ENCODE data around the gene ARHGAP25.

ARHGAP25 gene

GRCh38 chr2:68710336-68710735 lies 24.3 kb upstream of the ARHGAP25 start:
- H3K27ac ChIP-seq (ENCODE audit: poor library complexity, severe bottlenecking): no peak overlapping the region
- H3K4me1 ChIP-seq (ENCODE audit: insufficient read depth, poor library complexity, severe bottlenecking): no peaks in the 10 kb centered on the region
- DNase-seq (ENCODE audit: low spot score) (no peak), ATAC-seq (ENCODE audit: low read depth) (no peak)
- no peaks in the 10 kb centered on the region for H3K9me3 ChIP-seq (ENCODE audit: severe bottlenecking)
- H3K27me3 ChIP-seq (ENCODE audit: insufficient read depth, poor library complexity, severe bottlenecking): no peaks in the 10 kb centered on the region
- H3K36me3 ChIP-seq (ENCODE audit: low read depth): no peaks in the 10 kb centered on the region
- no peak overlapping the region for H3K4me3 ChIP-seq (ENCODE audit: severe bottlenecking)
- no peak for TF ChIP-seq CTCF (IDR thresholded peaks at IDR 0.05; ENCODE audit: poor library complexity, severe bottlenecking)

- Histone ChIP-seq H3K27ac (ENCODE audit: poor library complexity, severe bottlenecking) (no peak overlapping the region), H3K9me3 (ENCODE audit: severe bottlenecking) (no peaks in the 10 kb centered on the region), H3K4me3 (ENCODE audit: severe bottlenecking) (no peak overlapping the region), H3K27me3 (ENCODE audit: insufficient read depth, poor library complexity, severe bottlenecking) (no peaks in the 10 kb centered on the region), H3K4me1 (ENCODE audit: insufficient read depth, poor library complexity, severe bottlenecking) (no peaks in the 10 kb centered on the region), H3K36me3 (ENCODE audit: low read depth) (no peaks in the 10 kb centered on the region)
- DNase-seq (ENCODE audit: low spot score): no peak
- ATAC-seq (ENCODE audit: low read depth): no peak
- TF ChIP-seq CTCF (IDR thresholded peaks at IDR 0.05; ENCODE audit: poor library complexity, severe bottlenecking): no peak
Observed at GRCh38 chr2:68710756-68711155, 23.9 kb upstream of the ARHGAP25 start.

DNA sequence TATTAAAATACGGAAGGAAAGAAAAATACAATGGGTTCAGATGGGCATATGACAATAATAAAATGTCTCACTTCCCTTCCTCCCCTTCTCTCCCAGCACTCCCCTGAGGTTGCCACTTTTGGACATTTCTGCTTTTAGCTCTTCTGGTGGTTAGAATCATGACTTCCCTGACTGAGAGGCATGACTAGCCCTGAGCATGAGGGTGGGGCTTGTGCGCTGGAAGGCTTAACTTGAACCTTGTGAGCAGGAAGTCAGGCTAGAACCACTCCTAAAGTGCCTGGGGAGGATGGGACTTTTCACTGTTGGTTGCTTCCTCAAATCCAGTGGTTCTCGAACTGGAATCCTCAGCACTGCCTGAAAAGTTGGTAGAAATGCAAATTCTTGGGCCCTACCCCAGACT lies 19.7 kb upstream of the ARHGAP25 start:
- H3K27me3 ChIP-seq (ENCODE audit: insufficient read depth, poor library complexity, severe bottlenecking): no peaks in the 10 kb centered on the region
- H3K4me3 ChIP-seq (ENCODE audit: severe bottlenecking): no peak overlapping the region
- ATAC-seq (ENCODE audit: low read depth) (no peak), DNase-seq (ENCODE audit: low spot score) (no peak)
- no peak overlapping the region for H3K27ac ChIP-seq (ENCODE audit: poor library complexity, severe bottlenecking)
- H3K36me3 ChIP-seq (ENCODE audit: low read depth): no peaks in the 10 kb centered on the region
- H3K9me3 ChIP-seq (ENCODE audit: severe bottlenecking): no peaks in the 10 kb centered on the region
- no peak for TF ChIP-seq CTCF (IDR thresholded peaks at IDR 0.05; ENCODE audit: poor library complexity, severe bottlenecking)
- no peaks in the 10 kb centered on the region for H3K4me1 ChIP-seq (ENCODE audit: insufficient read depth, poor library complexity, severe bottlenecking)

- no peaks in the 10 kb centered on the region for H3K27me3 ChIP-seq (ENCODE audit: insufficient read depth, poor library complexity, severe bottlenecking)
- DNase-seq (ENCODE audit: low spot score) (no peak), ATAC-seq (ENCODE audit: low read depth) (peak; percentile 72; the same call in 2 of the 3 replicates)
- H3K27ac ChIP-seq (ENCODE audit: poor library complexity, severe bottlenecking): no peak overlapping the region
- no peaks in the 10 kb centered on the region for H3K9me3 ChIP-seq (ENCODE audit: severe bottlenecking)
- no peaks in the 10 kb centered on the region for H3K4me1 ChIP-seq (ENCODE audit: insufficient read depth, poor library complexity, severe bottlenecking)
- H3K36me3 ChIP-seq (ENCODE audit: low read depth): no peaks in the 10 kb centered on the region
- TF ChIP-seq CTCF (IDR thresholded peaks at IDR 0.05; ENCODE audit: poor library complexity, severe bottlenecking): peak; percentile 81
- H3K4me3 ChIP-seq (ENCODE audit: severe bottlenecking): no peak overlapping the region
Observed at GRCh38 chr2:68715353-68716041, 19.1 kb upstream of the ARHGAP25 start.

DNA sequence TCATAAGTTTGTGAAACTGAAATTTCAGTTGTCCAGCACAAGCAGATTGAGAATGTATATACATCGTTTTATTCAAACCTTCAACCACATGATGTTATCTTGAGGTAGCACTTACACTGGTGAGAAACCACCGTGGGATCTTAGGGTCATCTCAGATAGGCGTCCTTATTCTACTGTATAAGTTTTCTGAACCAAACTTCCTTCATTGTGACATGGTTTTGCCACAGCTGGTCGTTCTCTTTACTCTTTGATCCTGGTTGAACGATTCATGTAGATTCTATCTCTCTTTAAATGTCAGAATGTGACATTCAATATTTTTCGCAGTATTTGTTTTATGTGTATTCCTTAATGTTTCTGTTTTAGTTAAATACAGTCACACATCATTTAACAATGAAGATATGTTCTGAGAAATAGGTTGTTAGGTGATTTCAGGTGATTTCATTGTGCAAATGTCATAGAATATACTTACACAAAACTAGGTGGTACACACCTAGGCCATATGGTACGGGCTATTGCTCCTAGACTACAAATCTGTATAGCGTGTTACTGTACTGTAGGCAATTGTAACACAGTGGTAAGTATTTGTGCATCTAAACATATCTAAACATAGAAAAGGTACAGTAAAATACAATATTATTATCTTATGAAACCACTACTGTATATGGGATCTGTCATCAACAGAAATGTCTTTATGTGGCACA lies 17.9 kb upstream of the ARHGAP25 start:
- no peak for DNase-seq (ENCODE audit: low spot score)
- H3K27me3 ChIP-seq (ENCODE audit: insufficient read depth, poor library complexity, severe bottlenecking): no peaks in the 10 kb centered on the region
- TF ChIP-seq CTCF (IDR thresholded peaks at IDR 0.05; ENCODE audit: poor library complexity, severe bottlenecking): no peak
- H3K9me3 ChIP-seq (ENCODE audit: severe bottlenecking): no peaks in the 10 kb centered on the region
- H3K4me1 ChIP-seq (ENCODE audit: insufficient read depth, poor library complexity, severe bottlenecking): no peaks in the 10 kb centered on the region
- H3K36me3 ChIP-seq (ENCODE audit: low read depth): no peaks in the 10 kb centered on the region
- no peak for ATAC-seq (ENCODE audit: low read depth)
- H3K4me3 ChIP-seq (ENCODE audit: severe bottlenecking): no peak overlapping the region
- no peak overlapping the region for H3K27ac ChIP-seq (ENCODE audit: poor library complexity, severe bottlenecking)

Measured in RWPE2 (cell line).